MG63 (cell line): ENCODE measurements around the gene FN1. TPM values are rescaled to one million over a fixed set of nuclear protein-coding genes. Genes with fewer than 3 reads are reported as not detected.
A peak's percentile ranks its signal among the peaks of the same experiment; 100 is the strongest.

Experiments
- DNase-seq: peaks from one replicate; pipeline ENCODE4 v3.0.0-alpha.2; 2020
- H3K27me3 ChIP-seq: fragments of 250-450 bp; sonication (Bioruptor Pico); 2 replicates; pipeline ENCODE4 v1.5.1; 2020; ENCODE audit warnings: mild to moderate bottlenecking, moderate library complexity
- H3K36me3 ChIP-seq: fragments of 250-450 bp; sonication (Bioruptor Pico); 2 replicates; pipeline ENCODE4 v1.5.1; 2020; ENCODE audit warnings: mild to moderate bottlenecking, moderate library complexity
- H3K4me3 ChIP-seq: fragments of 250-450 bp; sonication (Bioruptor Pico); 2 replicates; pipeline ENCODE4 v1.5.1; 2020; ENCODE audit warnings: mild to moderate bottlenecking, moderate library complexity
- H3K9me3 ChIP-seq: fragments of 250-450 bp; sonication (Bioruptor Pico); 2 replicates; pipeline ENCODE4 v1.5.1; 2020; ENCODE audit warnings: mild to moderate bottlenecking, moderate library complexity
- total RNA-seq: library from RNA; depleted of rRNA; stranded (reverse); fragments of >200 nt; shearing (Covaris generic); gene quantifications from 2 replicates; pipeline ENCODE4 v1.2.3, GENCODE V29; 2014; ENCODE audit warnings: low replicate concordance; rRNA removed

Gene FN1
- 306 and 453 TPM in 2 replicates for total RNA-seq

DNA sequence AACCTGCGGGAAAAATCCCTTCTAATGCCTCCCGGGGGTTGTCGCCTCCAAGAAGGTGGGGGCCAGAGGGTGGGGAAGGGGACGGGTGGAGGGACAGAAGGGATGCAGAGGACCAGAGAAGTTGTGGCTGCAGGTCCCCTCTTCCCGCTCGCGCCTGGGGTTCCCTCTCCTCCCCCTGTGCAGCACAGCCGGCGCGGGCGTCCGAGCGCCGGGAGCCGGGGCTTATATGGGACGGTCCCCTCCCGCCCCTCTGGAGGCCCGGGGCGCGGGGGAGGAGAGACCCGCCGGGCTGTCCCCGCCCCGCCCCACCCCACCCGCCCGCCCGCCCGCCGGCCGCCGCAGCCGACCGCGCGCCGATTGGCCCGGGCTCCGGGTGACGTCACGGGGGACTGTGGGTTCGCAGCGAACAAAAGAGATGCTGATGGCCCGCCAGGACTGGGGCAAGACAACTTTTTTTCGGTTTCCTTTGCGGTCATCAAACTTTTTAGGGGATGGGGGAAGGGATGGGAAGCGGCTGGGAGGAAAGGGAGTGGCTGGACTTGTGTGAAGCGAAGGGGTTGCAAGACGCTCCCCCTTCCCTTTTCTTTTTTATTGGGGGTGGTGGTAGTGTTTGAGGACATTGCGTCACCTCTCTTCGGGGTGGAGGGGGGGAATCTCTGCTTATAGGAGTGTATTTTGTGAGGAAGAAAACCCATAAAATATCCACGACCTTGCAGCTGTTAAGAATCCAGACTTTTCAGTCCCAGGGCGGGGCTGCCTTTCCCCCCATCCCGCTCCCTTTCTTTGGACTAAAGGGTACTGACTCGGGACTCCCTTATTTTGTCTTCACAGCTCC is at the start of gene FN1:
FN1 (minus strand) TSS at position 199 of the 835 bp plus-strand sequence. CDS start 266 bp downstream, outside the sequence.
- peak; percentile 95 for DNase-seq
- peaks cover 24% of the 10 kb centered on the region for H3K36me3 ChIP-seq
- H3K9me3 ChIP-seq: no peaks in the 10 kb centered on the region
- H3K27me3 ChIP-seq: no peaks in the 10 kb centered on the region
- peak within 1 kb of the TSS; percentile 67 for H3K4me3 ChIP-seq

DNA sequence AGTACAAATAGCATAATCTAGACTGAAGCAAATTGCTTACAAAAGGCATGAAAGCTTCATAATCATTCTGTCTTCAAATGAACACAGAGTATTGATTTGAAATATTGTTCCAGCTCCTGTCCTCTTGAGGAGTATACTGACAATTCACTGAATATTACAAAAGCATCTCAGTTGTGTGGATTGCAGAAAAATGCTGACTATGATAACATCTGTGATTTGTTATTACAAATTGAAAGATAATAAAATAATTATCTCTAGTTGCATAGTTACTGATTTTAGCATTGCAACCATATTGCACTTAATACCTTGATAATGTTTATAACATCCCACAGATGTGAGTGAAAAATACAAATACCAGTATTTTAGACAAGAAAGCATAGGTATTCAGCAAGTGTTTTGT is 49.2 kb upstream of the FN1 start:
- H3K4me3 ChIP-seq: no peak overlapping the region
- no peaks in the 10 kb centered on the region for H3K36me3 ChIP-seq
- H3K9me3 ChIP-seq: no peaks in the 10 kb centered on the region
- no peak for DNase-seq
- H3K27me3 ChIP-seq: no peaks in the 10 kb centered on the region

GRCh38 chr2:215484570-215484969 is 48.7 kb upstream of the FN1 start:
- Histone ChIP-seq H3K4me3 (no peak overlapping the region), H3K36me3 (no peaks in the 10 kb centered on the region), H3K27me3 (no peaks in the 10 kb centered on the region), H3K9me3 (no peaks in the 10 kb centered on the region)
- no peak for DNase-seq

DNA sequence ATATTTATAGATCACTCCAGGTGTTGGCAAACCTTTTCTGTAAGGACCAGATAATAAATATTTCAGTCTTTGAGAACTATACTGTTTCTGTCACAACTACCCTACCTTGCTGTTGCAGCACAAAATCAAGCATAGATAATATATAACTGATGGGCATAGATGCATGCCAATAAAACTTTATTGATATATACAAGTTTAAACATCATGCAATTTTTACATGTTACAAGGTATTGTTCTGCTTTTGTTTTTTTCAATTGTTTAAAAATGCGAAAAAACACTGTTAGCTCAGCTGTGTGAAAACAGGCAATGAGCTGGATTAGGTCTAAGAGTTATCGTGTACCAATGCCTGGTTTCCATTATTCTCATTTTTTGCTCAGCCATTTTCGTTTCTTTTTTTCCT is 47.6 kb upstream of the FN1 start:
- H3K4me3 ChIP-seq: no peak overlapping the region
- H3K9me3 ChIP-seq: no peaks in the 10 kb centered on the region
- no peaks in the 10 kb centered on the region for H3K36me3 ChIP-seq
- H3K27me3 ChIP-seq: no peaks in the 10 kb centered on the region
- DNase-seq: no peak

DNA sequence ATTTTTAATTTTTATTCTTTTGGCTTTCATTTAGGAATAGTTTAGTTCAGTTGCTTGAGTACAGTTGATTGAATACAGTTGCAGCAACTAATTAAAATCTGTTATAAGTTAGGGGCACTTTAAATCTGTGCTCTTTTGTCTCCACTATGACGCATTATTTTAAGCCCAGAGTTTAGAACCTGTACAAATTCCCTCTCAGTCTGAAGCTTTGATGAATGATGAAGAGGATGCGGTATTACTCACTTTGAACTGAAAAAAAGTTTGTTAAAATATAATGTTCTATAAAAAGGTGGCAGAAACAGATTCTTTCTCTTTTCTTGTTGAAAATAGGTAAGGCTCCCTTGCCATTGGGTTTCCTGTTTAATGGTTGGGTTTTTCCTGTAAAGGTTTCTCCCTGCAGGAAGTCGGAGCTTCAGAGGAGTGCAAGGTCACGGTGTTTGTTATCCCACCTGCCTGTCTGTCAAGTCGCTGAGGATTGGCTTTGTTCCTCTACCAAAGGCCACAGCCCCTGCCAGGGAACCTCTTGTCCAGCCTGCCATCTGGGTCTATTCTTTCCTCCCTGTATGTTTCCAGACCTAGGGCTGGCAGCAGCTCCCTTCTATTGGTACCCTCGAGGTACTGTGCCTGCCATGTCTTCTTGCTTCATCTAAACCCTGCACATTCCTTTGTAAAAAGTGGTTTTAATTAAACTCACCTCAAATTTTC is 43.8 kb upstream of the FN1 start:
- Histone ChIP-seq H3K27me3 (no peaks in the 10 kb centered on the region), H3K4me3 (no peak overlapping the region), H3K9me3 (no peaks in the 10 kb centered on the region), H3K36me3 (no peaks in the 10 kb centered on the region)
- no peak for DNase-seq

- no peak for DNase-seq
- H3K27me3 ChIP-seq: no peaks in the 10 kb centered on the region
- no peaks in the 10 kb centered on the region for H3K9me3 ChIP-seq
- H3K4me3 ChIP-seq: no peak overlapping the region
- no peaks in the 10 kb centered on the region for H3K36me3 ChIP-seq
These were observed 43.3 kb upstream of the FN1 start for GRCh38 chr2:215479121-215479520.

GRCh38 chr2:215476424-215476823 is 40.6 kb upstream of the FN1 start:
- no peaks in the 10 kb centered on the region for H3K27me3 ChIP-seq
- DNase-seq: no peak
- no peak overlapping the region for H3K4me3 ChIP-seq
- H3K36me3 ChIP-seq: no peaks in the 10 kb centered on the region
- H3K9me3 ChIP-seq: no peaks in the 10 kb centered on the region

GRCh38 chr2:215466097-215466909 is 30.4 kb upstream of the FN1 start:
- no peak overlapping the region for H3K4me3 ChIP-seq
- H3K9me3 ChIP-seq: no peaks in the 10 kb centered on the region
- no peaks in the 10 kb centered on the region for H3K27me3 ChIP-seq
- H3K36me3 ChIP-seq: no peaks in the 10 kb centered on the region
- peak; percentile 66 for DNase-seq

DNA sequence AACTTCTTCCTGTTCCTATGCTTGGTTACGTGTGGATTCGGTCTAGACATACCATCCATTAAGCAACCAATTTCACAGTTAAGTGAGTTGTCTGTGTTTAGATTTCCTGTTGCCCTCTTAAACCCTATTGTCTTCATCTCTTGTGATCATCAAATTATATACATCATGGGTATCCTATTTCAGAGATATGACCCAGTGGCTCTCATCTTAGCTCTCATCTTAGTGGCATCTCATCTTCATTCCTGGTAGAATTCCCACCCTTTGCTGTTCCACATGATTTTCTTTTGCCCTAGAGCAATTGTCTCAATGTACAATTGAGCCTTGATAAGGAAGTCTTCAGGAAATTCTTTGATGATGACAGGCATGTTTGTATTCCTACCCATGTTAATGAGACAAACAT is 29.4 kb upstream of the FN1 start:
- no peaks in the 10 kb centered on the region for H3K27me3 ChIP-seq
- DNase-seq: no peak
- no peaks in the 10 kb centered on the region for H3K36me3 ChIP-seq

GRCh38 chr2:215461836-215462532 is 26.1 kb upstream of the FN1 start:
- peak; percentile 64 for DNase-seq
- H3K27me3 ChIP-seq: no peaks in the 10 kb centered on the region
- H3K4me3 ChIP-seq: no peak overlapping the region
- no peaks in the 10 kb centered on the region for H3K36me3 ChIP-seq
- no peaks in the 10 kb centered on the region for H3K9me3 ChIP-seq

More for the DNA sequence above, 29.4 kb upstream of the FN1 start:
- Histone ChIP-seq H3K9me3 (no peaks in the 10 kb centered on the region), H3K4me3 (no peak overlapping the region)

DNA sequence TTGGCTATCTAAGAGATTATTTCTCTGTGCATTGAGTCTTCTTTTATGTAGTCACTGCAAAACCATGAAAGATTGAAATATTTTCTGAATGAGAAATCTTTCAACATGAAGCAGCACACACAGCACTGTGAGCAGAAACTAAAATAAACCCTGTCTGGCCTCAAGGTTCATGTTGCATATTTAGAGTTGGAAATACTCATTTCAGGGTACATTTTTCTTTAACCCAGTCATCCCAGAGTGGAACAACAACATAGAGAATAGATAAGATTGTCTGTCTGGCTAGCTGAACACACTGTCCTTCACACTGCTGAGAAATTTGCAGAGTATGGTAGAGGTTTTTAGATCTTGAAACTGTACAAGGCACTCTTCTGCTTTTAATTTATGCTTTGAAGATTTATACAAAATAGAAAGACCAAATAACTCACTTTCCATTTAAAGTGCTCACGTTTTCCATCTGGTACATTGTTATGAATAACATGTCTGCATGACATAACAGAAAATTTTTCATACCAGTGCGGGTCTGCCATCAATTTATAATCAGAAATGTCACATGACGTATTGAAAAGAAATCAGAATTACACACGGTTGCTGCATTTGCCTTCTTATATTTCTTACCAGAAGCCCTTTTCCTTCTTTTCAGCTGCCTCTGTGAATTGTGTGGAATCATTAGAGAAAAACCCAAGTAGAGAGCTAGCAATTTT is 25.0 kb upstream of the FN1 start:
- DNase-seq: peak; percentile 30
- H3K4me3 ChIP-seq: no peak overlapping the region
- no peaks in the 10 kb centered on the region for H3K27me3 ChIP-seq
- H3K36me3 ChIP-seq: no peaks in the 10 kb centered on the region
- H3K9me3 ChIP-seq: no peaks in the 10 kb centered on the region

DNA sequence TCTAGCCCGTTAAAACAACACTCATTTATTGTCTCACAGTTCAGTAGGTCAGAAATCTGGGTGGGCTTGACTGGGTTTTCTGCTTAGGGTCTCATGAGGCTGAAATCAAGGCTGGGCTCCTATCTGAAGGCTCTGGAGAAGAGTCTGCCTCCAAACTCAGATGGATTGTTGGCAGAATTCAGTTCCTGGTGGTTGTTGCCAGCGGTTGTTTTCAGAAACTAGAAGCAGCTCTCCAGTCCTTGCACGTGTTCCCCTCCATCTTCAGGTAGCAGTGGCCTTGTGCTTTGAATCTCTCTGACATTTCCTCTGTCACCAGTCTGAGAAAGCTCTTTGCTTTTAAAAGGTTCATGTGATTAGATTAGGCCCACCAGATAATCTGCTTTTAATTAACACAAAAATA is 20.1 kb upstream of the FN1 start:
- Histone ChIP-seq H3K36me3 (no peaks in the 10 kb centered on the region), H3K9me3 (no peaks in the 10 kb centered on the region), H3K27me3 (no peaks in the 10 kb centered on the region), H3K4me3 (no peak overlapping the region)
- DNase-seq: no peak

DNA sequence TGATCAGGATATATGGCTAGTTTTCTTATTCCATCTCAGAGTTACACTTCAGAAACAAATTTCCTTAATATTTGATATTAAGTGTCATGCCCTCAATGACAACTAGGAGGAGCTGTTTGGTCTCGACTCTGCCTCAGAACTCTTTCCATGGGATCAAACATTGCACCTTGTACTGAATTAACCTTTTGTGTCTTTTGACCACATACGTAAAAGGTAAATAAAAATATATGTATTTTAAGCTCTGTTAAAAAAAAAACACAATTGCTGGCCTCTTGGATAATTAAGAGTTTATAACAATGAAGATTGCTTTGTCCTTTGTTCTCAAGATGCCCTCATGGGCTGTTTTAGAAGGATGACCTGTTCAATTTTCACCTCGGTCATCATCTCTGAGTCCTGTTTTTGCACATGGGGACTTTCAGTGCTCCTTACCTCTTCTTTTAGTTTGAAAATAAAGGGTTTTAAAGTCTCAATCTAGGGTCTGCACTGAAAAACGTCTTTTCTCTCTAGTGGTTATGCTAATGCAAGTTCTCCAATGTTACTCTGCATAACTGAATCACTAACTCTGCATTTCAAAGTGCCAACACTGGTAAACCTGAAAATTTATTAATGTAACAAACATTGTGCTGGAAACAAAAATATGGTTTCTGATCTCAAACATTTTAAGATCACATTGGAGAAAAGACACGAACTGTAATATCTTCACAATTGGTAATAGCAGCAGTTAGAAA is 18.8 kb upstream of the FN1 start:
- Histone ChIP-seq H3K36me3 (no peaks in the 10 kb centered on the region), H3K4me3 (no peak overlapping the region), H3K9me3 (no peaks in the 10 kb centered on the region), H3K27me3 (no peaks in the 10 kb centered on the region)
- no peak for DNase-seq

DNA sequence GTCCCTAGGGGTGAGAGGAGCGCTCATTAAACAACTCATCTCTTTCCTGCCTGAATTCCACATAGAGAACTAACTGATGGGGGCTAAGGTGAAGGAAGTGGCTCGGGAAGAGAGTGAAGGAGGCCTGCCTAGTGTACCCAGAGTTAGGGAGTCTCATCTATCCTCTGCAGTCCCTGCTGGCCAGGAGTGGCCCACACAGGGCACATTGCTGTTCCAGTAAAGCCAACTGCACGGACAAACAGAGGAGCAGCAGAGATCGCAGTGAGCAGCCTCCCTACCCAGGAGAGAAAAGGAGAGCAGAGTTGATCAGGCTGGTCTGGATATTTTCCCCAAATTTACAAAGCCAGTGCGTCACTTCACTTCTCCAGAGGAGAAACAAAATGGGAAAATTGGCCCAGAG is 16.9 kb upstream of the FN1 start:
- no peak for DNase-seq
- no peaks in the 10 kb centered on the region for H3K9me3 ChIP-seq
- H3K36me3 ChIP-seq: no peaks in the 10 kb centered on the region
- H3K27me3 ChIP-seq: no peaks in the 10 kb centered on the region
- H3K4me3 ChIP-seq: no peak overlapping the region

DNA sequence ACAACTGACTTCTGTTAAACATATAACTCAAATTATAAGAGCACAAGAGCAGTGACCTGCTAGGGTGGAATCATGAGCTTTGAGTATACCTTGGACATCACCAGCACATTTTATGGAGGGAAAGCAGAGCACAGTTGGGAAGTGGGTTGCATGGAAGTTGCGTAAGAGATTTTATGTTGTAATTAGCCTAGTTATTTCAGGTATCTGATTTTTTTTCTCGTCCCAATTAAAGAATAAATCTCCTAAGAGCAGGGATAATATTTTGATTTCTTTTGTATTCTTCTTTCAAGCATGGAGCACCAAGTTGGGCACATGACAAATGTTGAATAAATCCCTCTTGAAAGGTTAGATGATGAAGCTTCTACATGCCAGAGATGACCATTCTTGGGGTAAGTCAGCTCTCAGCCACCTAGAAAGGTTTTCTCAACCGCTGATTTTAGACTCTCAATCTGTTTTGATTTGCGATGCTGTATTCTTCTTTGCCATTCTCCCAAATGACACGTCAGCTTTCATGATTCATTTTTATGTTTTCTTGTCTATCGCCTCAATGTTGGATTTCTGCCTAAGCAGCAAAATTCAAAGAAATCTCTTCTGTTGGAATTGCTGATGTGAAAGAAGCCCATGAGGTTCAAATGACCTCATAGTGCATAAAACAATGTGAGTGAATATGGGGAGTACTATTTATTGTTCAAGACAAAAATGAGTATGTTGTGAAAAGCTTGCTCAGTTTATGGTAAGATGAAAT is 15.3 kb upstream of the FN1 start:
- no peak overlapping the region for H3K4me3 ChIP-seq
- no peak for DNase-seq
- no peaks in the 10 kb centered on the region for H3K36me3 ChIP-seq
- H3K9me3 ChIP-seq: no peaks in the 10 kb centered on the region
- H3K27me3 ChIP-seq: no peaks in the 10 kb centered on the region
